Measurements from ENCODE around the gene FBXL16.

Gene FBXL16

GRCh38 chr16:695355-696089, 10.1 kb downstream of the FBXL16 start (continued):
- TF ChIP-seq ZNF529 (tag by site-specific recombination; IDR thresholded peaks at IDR 0.05; ENCODE audit: insufficient replicate concordance) (no peak), ZNF16 (tag by site-specific recombination; IDR thresholded peaks at IDR 0.05; ENCODE audit: low read depth) (no peak), SP2 (tag by site-specific recombination; IDR thresholded peaks at IDR 0.05) (peak; percentile 69), PRDM2 (tag by site-specific recombination; IDR thresholded peaks at IDR 0.05; ENCODE audit: borderline replicate concordance) (0 out of 2 replicates have a peak, but pooled peaks have one; percentile 73), ZFHX2 (tag by site-specific recombination; conservative IDR thresholded peaks at IDR 0.05) (peak; percentile 55; the same call in 1 of the 2 replicates), MYNN (tag by site-specific recombination; IDR thresholded peaks at IDR 0.05; ENCODE audit: borderline replicate concordance) (no peak), ZNF544 (tag by site-specific recombination; IDR thresholded peaks at IDR 0.05) (no peak), GLIS1 (tag by site-specific recombination; IDR thresholded peaks at IDR 0.05) (peak; percentile 75), ZNF248 (tag by site-specific recombination; IDR thresholded peaks at IDR 0.05) (no peak), SCRT2 (tag by site-specific recombination; IDR thresholded peaks at IDR 0.05) (peak; percentile 74), ZBTB17 (tag by site-specific recombination; IDR thresholded peaks at IDR 0.05) (peak; percentile 82), ZNF37A (tag by site-specific recombination; IDR thresholded peaks at IDR 0.05) (no peak), ZBTB21 (tag by site-specific recombination; IDR thresholded peaks at IDR 0.05) (no peak), ZNF76 (tag by site-specific recombination; IDR thresholded peaks at IDR 0.05; ENCODE audit: borderline replicate concordance, low read depth) (no peak), ZNF175 (tag by site-specific recombination; IDR thresholded peaks at IDR 0.05) (no peak), GLI4 (tag by site-specific recombination; IDR thresholded peaks at IDR 0.05) (no peak), HIC1 (tag by site-specific recombination; IDR thresholded peaks at IDR 0.05) (peak; percentile 46; the same call in 1 of the 2 replicates), ZFP3 (tag by site-specific recombination; IDR thresholded peaks at IDR 0.05; ENCODE audit: low read depth) (no peak), INSM2 (tag by site-specific recombination; IDR thresholded peaks at IDR 0.05) (no peak; the same call in 1 of the 2 replicates), PRDM1 (tag by site-specific recombination; IDR thresholded peaks at IDR 0.05) (no peak), ZEB2 (tag by site-specific recombination; IDR thresholded peaks at IDR 0.05) (no peak; the same call in 1 of the 2 replicates), ZBTB44 (tag by site-specific recombination; IDR thresholded peaks at IDR 0.05) (peak; percentile 95), KLF16 (tag by site-specific recombination; IDR thresholded peaks at IDR 0.05) (0 out of 2 replicates have a peak, but pooled peaks have one; percentile 17), ZNF692 (tag by site-specific recombination; IDR thresholded peaks at IDR 0.05) (peak; percentile 37), KLF17 (tag by site-specific recombination; IDR thresholded peaks at IDR 0.05) (peak; percentile 75), ZNF391 (tag by site-specific recombination; IDR thresholded peaks at IDR 0.05; ENCODE audit: borderline replicate concordance, low read depth) (peak; percentile 70; the same call in 1 of the 2 replicates)

Measured in HEK293 (cell line).